Measurements from ENCODE around the gene WNT9B. TPM values are rescaled to one million over a fixed set of nuclear protein-coding genes. Genes with fewer than 3 reads are reported as not detected.

The WNT9B gene
- total and polyA plus RNA-seq, 8 donors = 0.12 to 0.32 (median 0.28) TPM; not detected in 3

GRCh38 chr17:46908068-46908737 is 56.8 kb downstream of the WNT9B start:
- 62 to 74% methylated on average over 14 of the region's 14 CpGs for WGBS, 2 donors
- ATAC-seq (no peak), DNase-seq (peak in 1 of 6 donors; percentile 37), FAIRE-seq (no peak)
- H3K9me3 ChIP-seq = no peaks in the 10 kb centered on the region
- intact Hi-C loops (cut with DNase I) = no loop called here
- no peaks in the 10 kb centered on the region for H3K27me3 ChIP-seq
- no peak overlapping the region for H3K27ac ChIP-seq
- H3K4me3 ChIP-seq = no peak overlapping the region
- H3K4me1 ChIP-seq = no peaks in the 10 kb centered on the region
- no peak for TF ChIP-seq CTCF (IDR thresholded peaks at IDR 0.05)
- no peaks in the 10 kb centered on the region for H3K36me3 ChIP-seq

GRCh38 chr17:46910179-46910927 is 59.0 kb downstream of the WNT9B start:
- no peak for TF ChIP-seq CTCF (IDR thresholded peaks at IDR 0.05)
- Histone ChIP-seq H3K27ac (no peak overlapping the region), H3K36me3 (no peaks in the 10 kb centered on the region), H3K4me1 (no peaks in the 10 kb centered on the region), H3K4me3 (no peak overlapping the region), H3K9me3 (no peaks in the 10 kb centered on the region), H3K27me3 (no peaks in the 10 kb centered on the region)
- ATAC-seq (peak in 3 of 4 donors; percentile 78 to 79 (median 78)), DNase-seq (peak in 4 of 6 donors; percentile 39 to 59 (median 46)), FAIRE-seq (no peak)
- 27 to 29% methylated on average over 10 of the region's 10 CpGs for WGBS, 2 donors
- intact Hi-C loops (cut with DNase I) = no loop called here

GRCh38 chr17:46911311-46911710 is 59.9 kb downstream of the WNT9B start:
- WGBS, 2 donors = 87 to 90% methylated on average over 3 of the region's 3 CpGs
- intact Hi-C loops (cut with DNase I) = no loop called here
- no peaks in the 10 kb centered on the region for H3K36me3 ChIP-seq
- H3K27me3 ChIP-seq = no peaks in the 10 kb centered on the region
- TF ChIP-seq CTCF (IDR thresholded peaks at IDR 0.05) = no peak
- no peak overlapping the region for H3K27ac ChIP-seq
- FAIRE-seq (no peak), ATAC-seq (no peak), DNase-seq (peak in 1 of 6 donors; percentile 10)
- H3K4me1 ChIP-seq = no peaks in the 10 kb centered on the region
- H3K9me3 ChIP-seq = no peaks in the 10 kb centered on the region
- H3K4me3 ChIP-seq = no peak overlapping the region

- no peaks in the 10 kb centered on the region for H3K9me3 ChIP-seq
- WGBS, 2 donors = 0 to 49% methylated on average over 1 of the region's 1 CpG
- no peaks in the 10 kb centered on the region for H3K4me1 ChIP-seq
- H3K27me3 ChIP-seq = no peaks in the 10 kb centered on the region
- no peak for ATAC-seq
- no peak for TF ChIP-seq CTCF (IDR thresholded peaks at IDR 0.05)
- FAIRE-seq = no peak
- intact Hi-C loops (cut with DNase I) = no loop called here
- no peaks in the 10 kb centered on the region for H3K36me3 ChIP-seq
- H3K27ac ChIP-seq = no peak overlapping the region
- H3K4me3 ChIP-seq = no peak overlapping the region
- DNase-seq = no peak
These were observed 64.2 kb downstream of the WNT9B start for GRCh38 chr17:46915596-46915995.

- Histone ChIP-seq H3K9me3 (no peaks in the 10 kb centered on the region), H3K36me3 (no peaks in the 10 kb centered on the region), H3K27ac (no peak overlapping the region), H3K4me1 (no peaks in the 10 kb centered on the region), H3K27me3 (no peaks in the 10 kb centered on the region), H3K4me3 (no peak overlapping the region)
- 83 to 87% methylated on average over 2 of the region's 2 CpGs for WGBS, 2 donors
- no peak for TF ChIP-seq CTCF (IDR thresholded peaks at IDR 0.05)
- FAIRE-seq (no peak), ATAC-seq (no peak), DNase-seq (no peak)
- intact Hi-C loops (cut with DNase I) = no loop called here
These were observed 64.8 kb downstream of the WNT9B start for GRCh38 chr17:46916211-46916610.
